Keratinocyte (primary cell): Measurements from ENCODE around the gene GANC. TPM values are rescaled to one million over a fixed set of nuclear protein-coding genes. Genes with fewer than 3 reads are reported as not detected.

Source experiments
- DNase-seq: peaks from one replicate; pipeline ENCODE4 v3.0.0-alpha.2; 2011; ENCODE audit warnings: low read depth, missing footprints, low spot score
- FAIRE-seq: peaks from 2 replicates; lab custom pipeline; 2011; peaks lifted over from hg19 to GRCh38; lab: Jason Lieb, UNC
- H2AFZ ChIP-seq: 2 replicates; pipeline ENCODE4 v1.6.0; 2012; ENCODE audit warnings: low read length, control low read depth, inconsistent platforms; ENCODE audit not compliant: control insufficient read depth
- H3K27ac ChIP-seq: 2 replicates; pipeline ENCODE4 v1.5.1; 2011; ENCODE audit warnings: low read length; ENCODE audit not compliant: control insufficient read depth, insufficient read depth
- H3K27me3 ChIP-seq: 3 replicates; pipeline ENCODE4 v1.6.0; 2011; ENCODE audit warnings: low read length; ENCODE audit not compliant: control insufficient read depth, insufficient read depth; ENCODE audit errors: extremely low read depth
- H3K36me3 ChIP-seq, 2 experiments: 2 replicates in 1 of 2; 3 replicates in 1 of 2; pipeline ENCODE4 v1.5.1; 2011; ENCODE audit warnings: low read length in 2 of 2, mild to moderate bottlenecking in 1 of 2; ENCODE audit not compliant: control insufficient read depth in 2 of 2, insufficient read depth in 2 of 2; ENCODE audit errors: extremely low read depth in 1 of 2
- H3K4me1 ChIP-seq: 3 replicates; pipeline ENCODE4 v1.5.1; 2011; ENCODE audit warnings: low read length; ENCODE audit not compliant: control insufficient read depth, insufficient read depth; ENCODE audit errors: extremely low read depth
- H3K4me2 ChIP-seq: 3 replicates; pipeline ENCODE4 v1.6.0; 2011; ENCODE audit warnings: low read depth, low read length; ENCODE audit not compliant: control insufficient read depth, insufficient read depth; ENCODE audit errors: extremely low read depth
- H3K4me3 ChIP-seq, 3 experiments: fragments of 200-600 bp in 1 of 3; sonication (generic) in 1 of 3; 2 replicates in 2 of 3; 3 replicates in 1 of 3; pipeline ENCODE4 v1.5.1; 2011 to 2016; ENCODE audit warnings: low read length in 3 of 3, mild to moderate bottlenecking in 3 of 3, control low read depth in 2 of 3, inconsistent platforms in 1 of 3, low read depth in 1 of 3, mixed read lengths in 1 of 3, mixed run types in 1 of 3, moderate library complexity in 1 of 3; ENCODE audit not compliant: control insufficient read depth in 2 of 3, insufficient read depth in 2 of 3; ENCODE audit errors: extremely low read depth in 1 of 3
- H3K79me2 ChIP-seq: 2 replicates; pipeline ENCODE4 v1.6.0; 2012; ENCODE audit warnings: low read length; ENCODE audit not compliant: control insufficient read depth, insufficient read depth
- H3K9ac ChIP-seq: 3 replicates; pipeline ENCODE4 v1.6.0; 2011; ENCODE audit warnings: low read length; ENCODE audit not compliant: control insufficient read depth, insufficient read depth; ENCODE audit errors: extremely low read depth
- H3K9me1 ChIP-seq: 3 replicates; pipeline ENCODE4 v1.6.0; 2011; ENCODE audit warnings: low read length; ENCODE audit not compliant: control insufficient read depth, insufficient read depth; ENCODE audit errors: extremely low read depth
- H3K9me3 ChIP-seq: 2 replicates; pipeline ENCODE4 v1.5.1; 2012; ENCODE audit warnings: low read depth, low read length; ENCODE audit not compliant: control insufficient read depth
- H4K20me1 ChIP-seq: 3 replicates; pipeline ENCODE4 v1.6.0; 2011; ENCODE audit warnings: low read length; ENCODE audit not compliant: control insufficient read depth, insufficient read depth; ENCODE audit errors: extremely low read depth
- CTCF ChIP-seq, 3 experiments: IDR thresholded peaks in 1 of 3; conservative IDR thresholded peaks in 1 of 3; optimal IDR thresholded peaks in 1 of 3; 2 replicates in 2 of 3; 3 replicates in 1 of 3; pipeline versions ENCODE3 to v1.5.1; 2011; ENCODE audit warnings: low read length in 3 of 3, mild to moderate bottlenecking in 3 of 3, moderate library complexity in 2 of 3, control low read depth in 1 of 3, inconsistent platforms in 1 of 3; ENCODE audit not compliant: insufficient read depth in 2 of 3; ENCODE audit errors: extremely low read depth in 1 of 3
- EZH2 ChIP-seq: IDR thresholded peaks from one replicate; pipeline ENCODE4 v1.6.1; 2012; ENCODE audit warnings: inconsistent platforms, mild to moderate bottlenecking, low read length, moderate library complexity
- dilution Hi-C: fragments of 300-500 bp; cut with MboI; formaldehyde crosslinking; loops from one replicate; pipeline ENCODE4 v1.7.0; 2020; ENCODE audit warnings: low sequenced_read_pairs; ENCODE audit not compliant: extremely low pct_ligation_motif_present
- polyA plus RNA-seq, 5 experiments: library from polyadenylated mRNA; depleted of rRNA in 3 of 5; stranded (reverse) in 3 of 5; stranded (forward) in 1 of 5; unstranded in 1 of 5; fragments of >200 nt; gene quantifications; 1 replicate in 1 of 5; 2 replicates in 3 of 5; 3 replicates in 1 of 5; pipeline versions ENCODE4 v1.2.1 to v1.2.3, GENCODE V29; 2011 to 2012; ENCODE audit warnings: missing spikeins in 2 of 5, low read depth in 1 of 5, low replicate concordance in 1 of 5

Gene GANC
- polyA plus RNA-seq, 1 donor (not counting 4 experiments of a cell fraction or from before 2014, with no cell fraction given), result 46.2 TPM

GRCh38 chr15:42329992-42330391 is 57.0 kb downstream of the GANC start:
- dilution Hi-C loops, result no loop called here
- H4K20me1 ChIP-seq, result no peaks in the 10 kb centered on the region
- no peaks in the 10 kb centered on the region for H3K27me3 ChIP-seq
- no peak overlapping the region for H2AFZ ChIP-seq
- H3K36me3 ChIP-seq, result peaks cover 5 to 10% of the 10 kb centered on the region in 2 experiments
- no peak overlapping the region for H3K27ac ChIP-seq
- no peak overlapping the region for H3K9ac ChIP-seq
- no peak for FAIRE-seq
- no peaks in the 10 kb centered on the region for H3K79me2 ChIP-seq
- no peaks in the 10 kb centered on the region for H3K4me1 ChIP-seq
- no peaks in the 10 kb centered on the region for H3K9me1 ChIP-seq
- H3K9me3 ChIP-seq, result no peaks in the 10 kb centered on the region
- H3K4me2 ChIP-seq, result no peak overlapping the region
- H3K4me3 ChIP-seq, result no peak overlapping the region
- DNase-seq, result no peak
- TF ChIP-seq EZH2 (no peak), CTCF (optimal IDR thresholded peaks at IDR 0.05 in 1 of 3, IDR thresholded peaks at IDR 0.05 in 1 of 3, conservative IDR thresholded peaks at IDR 0.05 in 1 of 3; ENCODE audit: extremely low read depth in 1 of 3, insufficient read depth in 2 of 3, low read length in 3 of 3) (no peak)

GRCh38 chr15:42331235-42331634 is 58.2 kb downstream of the GANC start:
- dilution Hi-C loops, result no loop called here
- H3K9me3 ChIP-seq, result no peaks in the 10 kb centered on the region
- DNase-seq (no peak), FAIRE-seq (no peak)
- H3K4me3 ChIP-seq, result no peak overlapping the region
- H3K4me1 ChIP-seq, result no peaks in the 10 kb centered on the region
- no peaks in the 10 kb centered on the region for H3K79me2 ChIP-seq
- no peak overlapping the region for H3K27ac ChIP-seq
- no peaks in the 10 kb centered on the region for H3K27me3 ChIP-seq
- H2AFZ ChIP-seq, result no peak overlapping the region
- no peaks in the 10 kb centered on the region for H4K20me1 ChIP-seq
- TF ChIP-seq EZH2 (no peak), CTCF (optimal IDR thresholded peaks at IDR 0.05 in 1 of 3, IDR thresholded peaks at IDR 0.05 in 1 of 3, conservative IDR thresholded peaks at IDR 0.05 in 1 of 3; ENCODE audit: extremely low read depth in 1 of 3, insufficient read depth in 2 of 3, low read length in 3 of 3) (no peak)
- no peaks in the 10 kb centered on the region for H3K9me1 ChIP-seq
- no peak overlapping the region for H3K9ac ChIP-seq
- H3K4me2 ChIP-seq, result no peak overlapping the region
- peaks cover 5 to 10% of the 10 kb centered on the region in 2 experiments for H3K36me3 ChIP-seq
